CD4-positive, alpha-beta T cell (primary cell): ENCODE measurements around the gene RAPGEF6. TPM values are rescaled to one million over a fixed set of nuclear protein-coding genes. Genes with fewer than 3 reads are reported as not detected.

Experiments
- ATAC-seq: fragments of 200-7000 bp; cut with Tn5 transposase; one replicate; pipeline ENCODE4 v1.10.0; 2022; ENCODE audit warnings: mild to moderate bottlenecking; ENCODE audit not compliant: poor library complexity
- CTCF ChIA-PET: fragments of 350-600 bp; sonication (Branson Sonifier 250); formaldehyde crosslinking; loops from one replicate; lab custom pipeline; 2021; ENCODE audit warnings: antibody characterized with exemption, inconsistent platforms; lab: Charles Lee
- POLR2A ChIA-PET: fragments of 350-600 bp; sonication (Branson Sonifier 250); formaldehyde crosslinking; loops from one replicate; lab custom pipeline; 2021; ENCODE audit warnings: antibody characterized with exemption, inconsistent platforms; lab: Charles Lee
- DNase-seq, 14 experiments: peaks; one replicate each; pipeline ENCODE4 v3.0.0-alpha.2; 2013 to 2020; ENCODE audit warnings: mixed read lengths in 2 of 14
- H3K27ac ChIP-seq, 2 donors: one replicate each; pipeline versions ENCODE4 v1.5.1 to v1.7.0; 2013; ENCODE audit warnings: low read length in 2 of 2, low read depth in 1 of 2, mild to moderate bottlenecking in 1 of 2
- H3K27me3 ChIP-seq, 2 experiments: 1 replicate in 1 of 2; 2 replicates in 1 of 2; pipeline versions ENCODE4 v1.6.1 to v1.7.0; 2013; ENCODE audit warnings: low read length in 2 of 2, control low read depth in 1 of 2, mild to moderate bottlenecking in 1 of 2, moderate library complexity in 1 of 2; ENCODE audit not compliant: insufficient read depth in 2 of 2, control insufficient read depth in 1 of 2
- H3K36me3 ChIP-seq: one replicate; pipeline ENCODE4 v1.6.1; 2013; ENCODE audit warnings: low read length, control low read depth; ENCODE audit not compliant: insufficient read depth
- H3K4me1 ChIP-seq: one replicate; pipeline ENCODE4 v1.6.1; 2013; ENCODE audit warnings: low read length, control low read depth; ENCODE audit not compliant: insufficient read depth
- H3K4me3 ChIP-seq: one replicate; pipeline ENCODE4 v1.5.1; 2013; ENCODE audit warnings: mild to moderate bottlenecking, low read length, moderate library complexity
- H3K9me3 ChIP-seq, 2 experiments: 1 replicate in 1 of 2; 2 replicates in 1 of 2; pipeline versions ENCODE4 v1.6.1 to v1.7.0; 2013; ENCODE audit warnings: low read length in 2 of 2, mild to moderate bottlenecking in 2 of 2, control low read depth in 1 of 2, moderate library complexity in 1 of 2; ENCODE audit not compliant: control insufficient read depth in 1 of 2, insufficient read depth in 1 of 2
- H3K27ac Mint-ChIP-seq: one replicate; pipeline ENCODE4 v1.8.0; 2020; ENCODE audit warnings: mixed read lengths
- H3K27me3 Mint-ChIP-seq: one replicate; pipeline ENCODE4 v1.8.0; 2021; ENCODE audit warnings: mixed read lengths
- H3K36me3 Mint-ChIP-seq: one replicate; pipeline ENCODE4 v1.8.0; 2021; ENCODE audit warnings: low read depth, mixed read lengths
- H3K4me1 Mint-ChIP-seq: one replicate; pipeline ENCODE4 v1.8.0; 2021; ENCODE audit warnings: low read depth, mixed read lengths
- H3K4me3 Mint-ChIP-seq: one replicate; pipeline ENCODE4 v1.8.0; 2020; ENCODE audit warnings: mild to moderate bottlenecking, mixed read lengths
- H3K9me3 Mint-ChIP-seq: one replicate; pipeline ENCODE4 v1.8.0; 2020; ENCODE audit warnings: mixed read lengths
- CTCF ChIP-seq: fragments of 200-600 bp; IDR thresholded peaks from one replicate; pipeline ENCODE4 v1.8.0; 2022; ENCODE audit warnings: antibody characterized with exemption, mild to moderate bottlenecking
- intact Hi-C, 2 experiments: fragments of 100-400 bp; cut with DNase I in 1 of 2; cut with micrococcal nuclease in 1 of 2; formaldehyde crosslinking; loops; one replicate each; pipeline versions ENCODE4 v1.15.1 to v1.9.0; 2023 to 2025; cut with DNase I, micrococcal nuclease
- total RNA-seq, 174 experiments: library from RNA in 2 of 174; stranded (reverse) in 2 of 174; gene quantifications; one replicate each; pipeline ENCODE4 v1.2.3 and lab custom pipeline; 2021 to 2026

The RAPGEF6 gene
- total RNA-seq, 2 experiments from 2014 or later: 83.3 to 91.4 TPM

DNA sequence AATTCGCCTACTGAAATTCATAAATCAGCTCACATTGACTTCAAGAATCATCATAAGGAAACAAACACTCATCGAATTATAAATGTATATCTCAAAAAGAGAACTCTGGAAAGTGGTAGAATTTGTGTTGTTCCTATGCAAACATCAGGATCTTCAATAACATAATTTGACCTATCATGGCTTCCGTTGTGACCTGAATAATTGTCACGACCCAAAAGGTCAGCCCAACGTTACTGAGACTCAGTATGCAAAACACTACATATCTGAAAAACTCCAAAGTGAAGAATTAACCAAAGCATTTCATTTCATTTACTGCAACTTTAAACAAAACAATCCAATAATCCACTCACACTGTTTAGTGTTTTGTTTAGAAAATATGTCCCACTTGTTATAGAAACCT, 1.2 kb downstream of the RAPGEF6 start:
- DNase-seq: peak in 1 of 14 experiments; percentile 13
- Mint-ChIP-seq H3K4me1 (peaks cover 39% of the 10 kb centered on the region), H3K27me3 (no peaks in the 10 kb centered on the region)

GRCh38 chr5:131630963-131631350, 4.1 kb downstream of the RAPGEF6 start:
- Histone ChIP-seq H3K27me3 (no peaks in the 10 kb centered on the region), H3K27ac (no peak overlapping the region), H3K36me3 (peaks cover 5% of the 10 kb centered on the region), H3K4me1 (peaks cover 36% of the 10 kb centered on the region), H3K4me3 (no peak overlapping the region), H3K9me3 (no peaks in the 10 kb centered on the region)
- no peak overlapping the region for H3K4me3 Mint-ChIP-seq
- H3K27ac Mint-ChIP-seq: no peak overlapping the region
- no peak for DNase-seq
- intact Hi-C loops: loop anchor here in 1 of 2 experiments (5.0 kb wide), 1 partner anchor 39 kb away; no protein-coding TSS in a partner anchor
- peaks cover 29% of the 10 kb centered on the region for H3K36me3 Mint-ChIP-seq
- CTCF ChIA-PET: no interaction called here
- no peaks in the 10 kb centered on the region for H3K9me3 Mint-ChIP-seq
- H3K4me1 Mint-ChIP-seq: peaks cover 40% of the 10 kb centered on the region
- POLR2A ChIA-PET: interaction anchor here (1.7 kb wide), 1 partner anchor 10 kb away, joined by 3 read pairs; no protein-coding TSS in a partner anchor
- ATAC-seq: no peak
- TF ChIP-seq CTCF: no peak
- no peaks in the 10 kb centered on the region for H3K27me3 Mint-ChIP-seq

More for the DNA sequence above, 1.2 kb downstream of the RAPGEF6 start:
- ChIA-PET CTCF (interaction anchor here (1.0 kb wide), 1 partner anchor 44 kb away, joined by 4 read pairs; no protein-coding TSS in a partner anchor), POLR2A (no interaction called here)
- TF ChIP-seq CTCF: no peak
- H3K27ac Mint-ChIP-seq: peak overlapping the region; percentile 98
- H3K9me3 ChIP-seq: no peaks in the 10 kb centered on the region
- ATAC-seq: no peak
- peaks cover 5% of the 10 kb centered on the region for H3K36me3 ChIP-seq
- peak overlapping the region in 1 of 2 donors; percentile 87 for H3K27ac ChIP-seq
- peak overlapping the region; percentile 96 for H3K4me3 Mint-ChIP-seq
- no peaks in the 10 kb centered on the region for H3K9me3 Mint-ChIP-seq
- peaks cover 40% of the 10 kb centered on the region for H3K4me1 ChIP-seq
- intact Hi-C loops: loop anchor here (2.0 to 5.0 kb wide), 2 partner anchors 39 to 42 kb away; no protein-coding TSS in a partner anchor
- peaks cover 28% of the 10 kb centered on the region for H3K36me3 Mint-ChIP-seq
- peak overlapping the region; percentile 91 for H3K4me3 ChIP-seq
- H3K27me3 ChIP-seq: no peaks in the 10 kb centered on the region

DNA sequence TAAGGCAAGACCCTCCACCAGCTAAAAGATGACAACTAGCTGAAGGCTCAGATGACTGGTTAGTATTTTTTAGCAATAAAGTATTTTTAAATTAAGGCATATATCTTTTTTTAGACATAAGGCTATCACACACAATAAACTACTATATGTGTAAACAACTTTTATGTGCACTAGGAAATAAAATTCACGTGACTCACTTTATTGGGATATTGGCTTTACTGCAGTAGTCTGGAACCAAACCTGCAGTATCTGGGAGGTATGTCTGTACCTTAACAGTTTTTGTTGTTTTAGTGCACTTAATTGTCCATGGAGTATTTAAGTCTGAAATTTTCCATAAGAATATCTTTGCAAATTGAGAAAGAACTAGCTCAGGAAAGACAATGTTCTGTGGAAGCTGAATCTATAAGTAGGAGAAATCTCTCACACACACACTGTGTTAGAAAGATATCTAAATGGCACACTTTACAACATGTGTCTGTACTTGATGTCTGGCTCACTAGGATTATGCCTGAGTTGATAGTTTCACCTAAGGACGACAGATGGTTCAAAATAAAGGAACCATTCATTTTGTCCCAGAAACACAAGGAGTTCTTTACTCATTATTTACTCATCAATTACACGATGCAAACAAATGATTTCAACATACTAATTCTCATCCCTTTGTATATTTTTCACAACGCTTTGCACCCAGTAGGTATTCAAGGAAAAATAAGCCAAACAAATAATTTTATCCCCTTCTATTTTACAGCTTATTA, 4.6 kb downstream of the RAPGEF6 start:
- Histone ChIP-seq H3K4me3 (no peak overlapping the region), H3K9me3 (no peaks in the 10 kb centered on the region), H3K27ac (no peak overlapping the region), H3K4me1 (peaks cover 33% of the 10 kb centered on the region), H3K36me3 (peaks cover 5% of the 10 kb centered on the region), H3K27me3 (no peaks in the 10 kb centered on the region)
- Mint-ChIP-seq H3K4me1 (peaks cover 40% of the 10 kb centered on the region), H3K9me3 (no peaks in the 10 kb centered on the region), H3K4me3 (peak overlapping the region; percentile 32), H3K27ac (no peak overlapping the region), H3K27me3 (no peaks in the 10 kb centered on the region), H3K36me3 (peaks cover 23% of the 10 kb centered on the region)
- ChIA-PET CTCF (interaction anchor here (1.4 kb wide), 1 partner anchor 41 kb away, joined by 5 read pairs; no protein-coding TSS in a partner anchor), POLR2A (no interaction called here)
- no peak for TF ChIP-seq CTCF
- DNase-seq (no peak), ATAC-seq (no peak)
- intact Hi-C loops: loop anchor here in 1 of 2 experiments (5.0 kb wide), 1 partner anchor 38 kb away; no protein-coding TSS in a partner anchor
